Measurements from ENCODE around the gene ARHGAP44.
"Not testable (repeated sequence)": the region's sequence is repeated elsewhere in the genome, so short reads cannot be mapped to it uniquely, and the experiment has no call there.

The ARHGAP44 gene

DNA sequence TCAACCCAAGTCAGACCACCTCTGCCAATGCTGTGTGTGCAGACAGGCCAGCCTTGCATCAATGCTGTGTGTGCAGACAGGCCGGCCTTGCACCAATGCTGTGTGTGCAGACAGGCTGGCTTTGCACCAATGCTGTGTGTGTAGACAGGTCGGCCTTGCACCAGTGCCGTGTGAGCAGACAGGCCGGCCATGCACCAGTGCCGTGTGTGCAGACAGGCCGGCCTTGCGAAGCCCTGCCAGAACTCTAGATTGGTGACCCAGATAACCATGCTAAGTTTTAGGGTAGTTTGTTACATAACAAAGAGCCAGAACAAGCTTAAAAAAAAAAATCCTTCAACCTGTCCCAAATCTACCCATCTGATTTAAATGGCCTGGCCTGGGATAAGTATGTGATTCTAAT, 174.2 kb downstream of the ARHGAP44 start:
- DNase-seq (ENCODE audit: low read depth): no peak

DNA sequence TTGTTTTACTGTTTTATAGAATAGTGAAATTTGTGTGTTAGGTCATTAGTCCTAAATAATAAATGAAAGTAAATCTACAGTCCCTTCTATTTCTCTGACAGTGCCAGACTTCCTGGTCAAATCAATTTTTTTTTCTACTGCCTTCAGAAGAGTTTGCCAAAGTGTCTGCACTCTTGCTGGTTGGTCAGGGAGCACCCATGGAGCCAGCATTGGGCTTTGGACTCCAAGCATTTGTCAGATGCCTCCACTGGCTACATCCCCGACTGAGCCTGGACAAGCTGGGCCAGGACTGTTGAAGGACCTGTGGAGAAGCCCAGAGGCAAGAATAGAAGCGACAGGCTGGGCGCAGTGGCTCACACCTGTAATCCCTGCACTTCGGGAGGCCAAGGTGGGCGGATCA, 174.9 kb downstream of the ARHGAP44 start:
- DNase-seq (ENCODE audit: low read depth): no peak

DNA sequence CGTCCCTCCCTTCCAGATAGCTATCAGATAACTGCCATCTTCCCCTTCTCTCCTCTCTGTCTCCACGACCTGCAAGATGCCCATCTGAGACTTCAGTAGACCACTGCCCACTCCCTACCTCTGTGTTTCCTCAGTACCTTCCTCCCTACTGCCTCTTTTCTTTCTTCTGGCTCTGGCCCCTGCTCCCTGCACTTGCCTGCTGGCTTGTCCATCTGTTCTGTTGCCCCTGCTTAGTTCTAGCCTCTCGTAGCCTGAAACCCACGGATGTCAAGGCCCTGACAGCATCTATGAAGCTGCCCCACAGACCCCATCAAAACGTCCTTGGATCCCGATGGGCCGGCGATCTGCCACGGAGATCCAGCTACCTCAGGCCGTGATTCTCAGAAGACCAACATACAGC, 175.5 kb downstream of the ARHGAP44 start:
- no peak for DNase-seq (ENCODE audit: low read depth)

DNA sequence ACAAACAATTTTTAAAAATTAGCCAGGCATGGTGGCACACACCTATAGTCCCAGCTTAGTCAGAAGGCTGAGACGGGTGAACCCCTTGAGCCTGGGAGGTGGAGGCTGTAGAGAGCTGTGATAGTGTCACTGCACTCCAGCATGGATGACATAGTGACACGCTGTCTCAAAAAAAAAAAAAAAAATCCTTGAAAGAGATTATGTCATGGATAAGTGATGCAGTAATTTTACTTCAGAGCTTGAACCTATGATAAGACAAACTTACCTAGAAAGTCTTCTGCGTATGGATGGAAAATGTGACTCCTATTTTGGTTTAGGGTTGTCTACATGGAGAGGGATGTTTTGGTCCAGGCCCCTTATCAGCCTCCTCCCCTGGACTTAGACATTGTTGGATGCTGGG, 176.7 kb downstream of the ARHGAP44 start:
- no peak for DNase-seq (ENCODE audit: low read depth)

DNA sequence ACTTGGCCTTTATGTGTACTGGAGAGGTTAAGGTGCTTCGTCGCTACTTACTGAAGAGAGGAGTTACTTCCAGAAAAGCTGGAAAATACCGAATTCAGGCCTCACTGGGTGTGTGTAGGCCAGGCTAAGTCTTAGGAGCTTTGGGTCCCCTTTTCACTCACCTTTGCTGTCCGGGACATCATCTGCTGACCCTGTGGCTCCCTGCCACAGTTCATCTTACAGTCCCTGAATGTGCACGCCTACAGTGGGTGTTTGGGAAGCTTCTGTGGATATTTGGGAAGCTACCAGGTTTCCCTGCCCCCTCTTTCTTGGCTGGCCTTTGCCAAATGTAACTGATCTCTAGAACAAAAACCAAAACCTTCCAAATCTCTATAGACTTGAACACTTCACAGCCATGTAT, 177.1 kb downstream of the ARHGAP44 start:
- no peak for DNase-seq (ENCODE audit: low read depth)

DNA sequence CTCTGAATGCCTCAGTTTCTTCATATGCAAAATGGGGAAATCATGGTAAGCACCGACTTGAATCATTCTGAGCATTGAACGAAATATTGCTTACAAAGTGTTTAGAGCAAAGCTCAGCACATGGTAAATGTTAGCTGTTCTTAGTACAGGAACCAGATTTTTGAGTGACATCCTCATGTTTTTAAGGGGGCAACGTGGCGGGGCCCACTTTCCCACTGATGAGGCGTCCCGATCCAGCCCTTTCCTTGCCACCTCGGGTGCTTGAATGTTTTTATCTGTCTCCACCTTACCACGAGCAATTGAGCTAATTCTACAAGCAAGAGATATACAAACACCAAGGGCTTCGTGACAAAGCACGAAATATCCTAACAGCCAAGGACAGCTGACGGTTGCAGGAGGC, 178.7 kb downstream of the ARHGAP44 start:
- no peak for DNase-seq (ENCODE audit: low read depth)

DNA sequence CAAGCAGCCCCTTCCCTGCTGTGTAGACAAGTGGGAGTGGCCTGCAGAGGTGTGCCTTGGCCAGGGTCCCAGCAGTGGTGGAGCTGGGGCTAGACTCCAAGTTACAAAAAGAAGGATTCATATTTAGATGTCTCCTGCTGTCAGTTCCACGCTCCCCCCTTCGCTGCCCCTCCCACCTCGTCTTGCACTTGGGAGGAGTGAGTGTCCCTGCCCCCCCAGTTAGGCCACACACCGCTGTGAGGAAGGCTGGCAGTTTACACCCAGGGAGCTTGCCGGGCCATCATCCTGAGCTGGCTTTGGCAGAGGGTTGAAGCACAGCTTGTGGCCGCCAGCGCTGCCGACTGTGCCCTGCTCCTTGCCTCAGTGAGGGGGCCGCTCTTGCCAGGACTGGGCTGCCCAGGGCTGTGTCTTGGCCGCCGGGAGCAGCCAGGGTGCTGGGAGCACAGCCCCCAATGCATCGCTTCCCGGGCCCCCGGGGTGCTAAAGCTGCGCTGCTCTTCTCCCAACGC, 184.3 kb downstream of the ARHGAP44 start:
- DNase-seq (ENCODE audit: low read depth): no peak

DNA sequence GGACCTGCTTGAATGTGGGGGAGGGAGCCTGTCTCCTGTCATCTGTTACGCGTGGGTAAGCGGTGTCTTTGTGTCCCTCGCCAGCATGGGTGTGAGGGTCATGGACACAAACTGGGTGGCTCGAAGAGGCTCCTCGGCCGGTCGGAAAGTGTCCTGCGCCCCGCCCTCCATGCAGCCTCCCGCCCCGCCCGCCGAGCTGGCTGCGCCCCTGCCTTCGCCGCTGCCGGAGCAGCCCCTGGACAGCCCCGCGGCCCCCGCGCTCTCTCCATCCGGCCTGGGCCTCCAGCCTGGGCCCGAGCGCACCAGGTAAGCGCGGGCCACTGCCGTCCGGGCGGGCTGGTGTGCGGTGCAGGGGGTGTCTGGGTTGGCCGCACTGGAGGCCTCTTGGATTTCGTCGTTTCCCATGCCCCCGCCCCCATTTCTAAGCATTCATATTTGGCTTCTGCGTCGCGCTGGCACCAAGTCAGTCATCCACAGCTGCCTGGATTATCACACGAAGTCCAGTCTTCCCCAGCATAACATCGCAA, 184.8 kb downstream of the ARHGAP44 start:
- DNase-seq (ENCODE audit: low read depth): no peak

DNA sequence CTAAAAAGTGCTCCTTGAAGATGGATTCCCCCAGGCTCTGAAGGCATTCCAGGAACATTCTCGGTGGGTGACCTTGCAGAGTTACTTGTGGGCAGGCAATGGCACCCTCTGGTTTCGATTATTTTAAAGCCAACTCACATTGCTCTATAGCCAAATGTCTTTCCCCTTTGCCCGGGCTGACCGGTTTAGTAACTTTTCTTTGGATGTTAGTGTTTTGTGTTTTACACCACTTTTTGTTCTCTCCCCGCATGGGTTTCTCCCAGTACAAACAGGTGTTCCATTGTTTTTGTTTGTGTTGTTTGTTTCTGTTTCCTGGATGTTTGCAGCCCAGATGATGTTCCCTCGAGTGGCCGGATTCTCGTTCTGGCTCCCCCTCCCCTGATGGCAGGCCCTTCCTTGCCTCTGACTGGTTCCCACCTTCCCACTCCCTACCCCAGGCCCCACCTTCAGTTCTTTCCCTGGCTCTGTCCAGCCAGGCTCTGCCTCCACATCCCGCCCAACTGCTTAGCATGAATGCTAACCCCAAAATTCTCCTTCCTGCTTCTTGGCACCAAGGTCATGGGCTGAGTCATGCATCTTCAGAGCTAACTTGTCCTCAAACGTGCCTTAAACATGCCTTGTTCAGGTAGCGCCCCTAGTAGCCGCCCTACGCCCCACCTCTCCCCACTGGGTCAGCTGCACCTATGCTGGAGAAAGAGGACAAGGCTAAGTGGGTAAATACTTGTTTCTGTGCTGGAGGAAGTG, 187.9 kb downstream of the ARHGAP44 start:
- DNase-seq (ENCODE audit: low read depth): no peak

DNA sequence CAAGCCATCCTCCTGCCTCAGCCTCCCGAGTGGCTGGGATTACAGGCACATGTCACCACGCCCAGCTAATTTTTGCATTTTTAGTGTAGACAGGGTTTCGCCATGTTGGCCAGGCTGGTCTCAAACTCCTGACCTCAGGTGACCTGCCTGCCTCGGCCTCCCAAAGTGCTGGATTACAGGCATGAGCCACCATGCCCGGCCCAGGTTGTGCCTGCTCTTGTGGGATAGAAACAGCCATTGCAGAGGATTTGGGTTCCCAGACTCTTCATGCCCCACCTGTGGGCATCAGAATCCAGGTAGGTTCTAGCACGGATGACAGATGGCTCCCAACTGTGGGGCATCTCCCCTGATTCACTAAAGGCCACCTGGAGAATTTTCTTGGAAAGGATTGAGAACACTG, 189.5 kb downstream of the ARHGAP44 start:
- DNase-seq (ENCODE audit: low read depth): not testable (repeated sequence)

DNA sequence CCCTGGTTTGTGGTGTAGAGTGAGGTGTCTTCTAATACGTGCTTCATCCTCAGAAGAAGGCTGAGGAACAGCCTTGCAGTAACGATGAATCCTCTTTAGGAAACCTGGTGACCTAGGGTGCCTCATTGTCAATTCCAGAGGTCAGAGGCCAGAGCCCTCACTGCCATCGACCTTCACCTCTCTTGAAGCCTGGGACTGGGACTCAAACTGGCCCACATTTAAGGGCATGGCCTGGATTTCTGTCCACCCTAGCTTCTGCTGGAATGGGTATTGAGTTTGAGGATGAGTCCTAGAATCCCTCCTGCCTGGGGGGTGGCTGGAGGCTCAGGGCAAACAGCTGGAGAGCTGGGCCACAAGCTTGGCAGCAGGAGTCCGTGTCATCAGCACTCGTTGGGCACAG, 189.9 kb downstream of the ARHGAP44 start:
- DNase-seq (ENCODE audit: low read depth): no peak

DNA sequence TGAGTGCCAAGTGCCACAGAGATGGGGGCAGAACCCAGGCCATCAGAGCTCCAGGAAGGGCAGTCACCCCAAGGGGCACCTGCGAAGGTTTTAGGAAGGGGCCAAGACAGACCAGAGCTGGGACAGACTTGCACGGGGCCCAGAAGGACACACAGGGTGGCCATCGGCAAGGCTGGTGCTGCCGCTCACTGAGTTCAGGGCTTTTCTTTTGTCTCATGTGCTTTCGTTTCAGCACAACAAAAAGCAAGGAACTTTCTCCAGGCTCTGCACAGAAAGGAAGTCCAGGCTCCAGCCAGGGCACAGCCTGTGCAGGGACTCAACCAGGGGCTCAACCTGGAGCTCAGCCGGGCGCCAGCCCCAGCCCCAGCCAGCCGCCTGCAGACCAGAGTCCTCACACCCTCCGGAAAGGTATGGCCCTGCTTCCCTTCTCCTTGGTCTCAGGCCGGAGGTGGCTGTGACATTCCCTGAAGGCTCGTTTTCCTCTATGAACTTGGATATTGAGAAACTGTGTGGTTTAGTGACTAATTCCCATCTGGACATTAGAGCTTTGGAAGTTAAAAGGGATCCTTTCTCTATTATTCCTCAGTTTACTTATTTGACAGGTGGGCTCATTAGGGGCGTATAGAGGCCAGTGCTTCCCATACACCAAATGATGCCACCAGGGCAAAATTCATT, 190.7 kb downstream of the ARHGAP44 start:
- no peak for DNase-seq (ENCODE audit: low read depth)

DNA sequence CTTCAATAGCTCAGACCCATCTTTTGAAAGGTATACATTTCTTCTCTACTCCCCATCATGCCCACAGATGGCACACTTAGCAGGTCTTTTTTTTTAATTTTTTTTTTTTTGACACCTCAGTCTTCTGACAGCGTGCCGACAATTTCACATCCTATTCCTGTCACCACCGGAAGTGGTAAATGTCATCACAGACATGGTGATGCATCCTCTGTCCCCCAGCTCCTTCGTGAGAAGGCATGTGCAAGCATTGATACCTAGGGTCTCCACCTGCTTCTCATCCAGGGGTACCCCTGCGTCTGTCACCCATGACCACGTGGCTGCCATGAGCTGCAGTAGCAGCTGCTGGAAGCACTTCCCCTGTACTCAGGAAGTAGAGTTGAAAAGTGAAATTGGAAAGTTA, 192.9 kb downstream of the ARHGAP44 start:
- no peak for DNase-seq (ENCODE audit: low read depth)

DNA sequence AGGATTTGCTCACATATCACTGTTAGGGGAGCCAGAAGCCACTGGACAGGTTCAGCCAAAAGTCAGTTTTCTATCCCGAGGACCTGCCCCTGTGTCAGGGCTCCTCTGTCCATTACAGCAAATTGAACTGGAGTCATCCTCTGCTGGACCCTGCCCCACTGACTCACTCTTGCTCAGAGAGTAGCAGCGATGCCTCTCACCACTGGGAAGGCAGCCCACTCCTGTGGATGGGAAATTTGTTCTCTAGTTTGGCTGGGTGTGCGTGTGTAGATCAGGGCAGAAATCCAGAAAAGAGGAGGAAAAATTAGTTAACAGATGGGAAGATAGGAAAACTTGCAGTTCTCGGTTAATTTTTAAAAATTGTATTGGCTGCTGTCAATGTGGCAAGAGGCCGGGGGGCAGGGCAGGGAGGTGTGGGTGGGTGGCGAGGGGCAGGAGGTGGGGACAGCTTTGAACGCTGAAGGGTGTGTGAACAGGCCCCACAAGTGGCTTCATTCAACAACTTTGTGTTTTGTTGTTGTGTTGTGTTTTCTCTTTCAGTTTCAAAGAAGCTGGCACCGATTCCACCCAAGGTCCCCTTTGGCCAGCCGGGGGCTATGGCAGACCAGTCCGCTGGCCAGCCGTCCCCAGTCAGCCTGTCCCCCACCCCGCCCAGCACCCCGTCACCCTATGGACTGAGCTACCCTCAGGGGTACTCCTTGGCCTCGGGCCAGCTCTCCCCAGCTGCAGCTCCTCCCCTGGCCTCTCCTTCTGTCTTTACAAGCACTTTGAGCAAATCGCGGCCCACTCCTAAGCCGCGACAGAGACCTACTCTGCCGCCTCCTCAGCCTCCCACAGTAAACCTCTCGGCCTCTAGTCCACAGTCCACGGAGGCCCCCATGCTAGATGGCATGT, 194.9 kb downstream of the ARHGAP44 start:
- DNase-seq (ENCODE audit: low read depth): no peak

DNA sequence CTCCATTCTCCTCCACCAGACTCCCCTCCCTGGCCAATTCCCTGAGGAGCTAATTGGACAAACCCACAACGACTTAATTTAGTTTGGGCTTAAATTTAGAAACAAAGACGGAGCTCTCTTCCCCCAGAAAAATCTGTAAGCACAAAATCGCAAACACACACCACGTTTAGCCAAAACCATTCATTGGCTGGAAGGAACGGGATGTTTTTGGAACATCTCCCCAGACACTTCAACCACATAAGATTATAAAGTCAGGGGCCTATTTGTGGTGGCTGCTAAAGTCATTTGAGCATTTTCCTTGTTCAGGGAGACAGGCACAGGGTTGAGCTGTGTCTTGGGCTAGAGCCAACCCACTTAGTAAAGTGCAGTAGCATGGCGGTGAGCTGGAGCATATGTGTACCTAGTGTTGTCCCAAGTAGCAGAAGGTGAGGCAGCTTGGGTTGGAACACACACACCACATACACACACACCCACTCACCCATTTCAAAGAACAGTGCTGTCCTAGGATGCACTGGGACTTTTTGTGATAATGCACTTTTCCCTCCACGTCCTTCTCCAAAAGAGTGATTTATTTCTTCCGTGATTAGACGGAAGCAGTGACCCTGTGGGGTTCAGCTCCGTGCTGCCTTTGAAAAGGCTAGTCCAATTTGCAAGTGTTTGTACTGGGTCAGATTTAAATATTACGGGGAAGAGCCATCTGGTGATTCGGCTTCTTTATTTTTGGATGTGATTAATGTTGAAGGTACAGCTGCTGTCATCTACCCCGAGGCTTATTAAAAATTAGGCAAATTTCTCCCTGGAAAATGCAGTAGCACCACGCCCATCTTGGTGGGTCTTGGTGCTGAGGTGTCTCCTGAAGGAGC, 196.4 kb downstream of the ARHGAP44 start:
- DNase-seq (ENCODE audit: low read depth): no peak

DNA sequence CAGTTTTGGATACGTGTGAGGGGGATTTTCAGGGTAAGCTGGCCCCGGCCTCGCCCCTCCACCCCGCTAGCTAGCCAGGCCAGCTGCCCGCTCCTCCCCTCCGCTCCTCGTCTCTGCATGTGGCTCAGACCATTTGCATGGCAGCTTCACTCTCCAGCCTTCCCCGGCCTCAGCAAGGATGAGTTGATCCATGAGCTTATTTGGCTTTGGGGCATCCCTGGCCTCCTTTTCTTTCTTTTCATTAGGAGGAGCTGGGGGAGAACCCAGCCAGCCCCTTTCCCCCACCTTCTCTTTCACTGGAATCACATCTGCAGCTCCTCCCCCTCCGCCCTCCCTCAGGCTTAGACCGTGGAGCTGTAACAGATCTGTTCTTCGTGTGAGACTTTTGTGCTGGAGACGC, 197.8 kb downstream of the ARHGAP44 start:
- no peak for DNase-seq (ENCODE audit: low read depth)

DNA sequence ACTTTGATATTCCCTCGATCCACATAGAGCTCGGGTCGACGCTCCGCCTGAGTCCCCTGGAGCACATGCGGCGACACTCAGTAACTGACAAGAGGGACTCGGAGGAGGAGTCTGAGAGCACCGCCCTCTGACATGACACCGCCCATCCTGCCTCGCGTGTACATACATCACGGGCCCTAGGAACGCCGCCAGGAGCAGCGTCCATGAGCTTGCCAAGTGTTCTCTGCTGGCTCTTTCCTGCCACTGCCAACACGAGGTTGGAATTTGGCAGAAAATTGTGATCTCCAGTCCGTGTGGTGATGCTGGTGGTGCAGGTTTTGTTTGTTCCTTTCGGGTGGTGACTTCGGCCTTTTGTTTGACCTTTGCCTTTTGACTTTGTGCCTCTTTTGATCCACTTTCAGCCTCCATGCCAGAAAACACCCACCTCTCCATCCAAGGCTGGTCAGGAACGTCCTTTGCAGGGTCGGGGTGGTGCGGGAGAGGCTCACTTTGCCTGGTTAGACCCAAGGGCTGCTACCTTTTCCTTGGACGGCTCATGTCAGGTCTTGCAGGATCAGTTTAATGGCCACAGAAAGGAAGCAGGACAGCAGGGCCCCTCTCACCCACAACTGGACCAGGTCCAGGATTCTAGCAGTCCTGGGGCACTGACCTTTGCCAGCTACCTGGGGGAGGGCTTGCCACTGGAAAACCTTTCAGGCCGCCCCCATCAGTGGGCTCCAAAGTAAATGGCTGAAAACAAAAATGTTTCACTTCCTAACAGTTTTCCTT, 200.9 kb downstream of the ARHGAP44 start:
- DNase-seq (ENCODE audit: low read depth): no peak

DNA sequence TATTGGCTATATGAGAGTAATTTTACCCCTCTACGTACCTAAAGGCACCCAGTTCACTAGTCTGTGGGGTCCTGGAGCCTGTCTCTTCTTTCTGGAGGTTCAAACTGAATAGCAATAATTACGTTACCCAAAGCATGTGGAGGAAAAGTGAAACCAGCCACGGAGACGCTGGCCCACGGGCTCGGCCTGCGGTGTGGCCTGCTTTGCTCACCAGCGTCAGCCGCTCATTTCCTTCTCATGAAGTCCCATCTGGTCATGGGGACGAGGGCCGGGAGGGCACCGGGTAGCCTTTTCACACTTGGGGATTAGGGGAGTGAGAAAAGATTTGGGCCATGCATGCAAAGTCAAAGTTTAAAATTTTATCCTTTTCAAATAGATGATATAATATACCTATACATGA, 201.6 kb downstream of the ARHGAP44 start:
- no peak for DNase-seq (ENCODE audit: low read depth)

DNA sequence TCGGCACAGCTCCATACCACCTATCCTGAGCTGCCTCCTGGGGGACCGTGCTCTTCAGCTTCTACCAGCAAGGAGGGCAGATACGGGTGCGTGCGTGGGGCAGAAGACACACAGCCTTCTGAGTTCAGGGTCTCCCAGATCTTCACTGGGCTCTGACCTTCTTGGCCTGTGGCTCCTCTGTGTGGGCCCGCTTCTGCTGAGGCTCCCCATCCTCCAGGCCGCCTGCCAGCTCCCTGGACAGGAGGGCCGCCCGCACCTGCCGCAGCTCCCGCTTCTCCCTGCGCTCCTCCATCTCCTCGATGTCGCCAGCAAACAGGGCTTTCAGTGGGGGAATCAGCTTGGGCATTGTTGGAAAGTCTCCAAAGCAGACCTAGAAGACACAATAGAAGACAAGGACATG, 203.4 kb downstream of the ARHGAP44 start:
- no peak for DNase-seq (ENCODE audit: low read depth)

DNA sequence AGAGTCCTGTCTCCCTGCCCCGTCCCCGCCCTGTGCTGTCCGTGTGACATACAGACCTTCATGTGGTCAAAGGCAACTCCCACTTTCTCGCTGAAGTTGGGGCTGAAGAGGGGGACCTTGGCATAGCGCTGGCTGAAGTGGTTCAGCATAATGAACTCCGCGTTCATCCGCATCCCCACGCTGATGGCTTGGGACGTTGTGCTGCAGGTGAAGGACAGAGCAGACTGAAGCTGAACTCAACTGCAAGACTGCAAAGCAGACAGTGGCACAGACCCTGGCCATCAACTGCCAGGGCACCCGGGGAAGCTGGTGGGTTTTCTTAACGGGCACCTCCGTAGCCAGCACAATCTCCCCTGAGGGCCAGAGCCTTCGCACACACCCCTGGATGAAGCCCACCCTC, 204.3 kb downstream of the ARHGAP44 start:
- DNase-seq (ENCODE audit: low read depth): no peak
